ENCODE measurements around the gene PAK6.

Gene PAK6

GRCh38 chr15:40302981-40303380 lies 64.1 kb downstream of the PAK6 start:
- no peak for DNase-seq (ENCODE audit: low read depth, low spot score)
- H3K4me3 ChIP-seq (ENCODE audit: low read depth, low read length): no peak overlapping the region
- ChIA-PET CTCF (interaction anchor here (1.0 to 24.3 kb wide), 8 partner anchors 10 to 119 kb away, joined by 4 to 500 read pairs (median 6); partner anchors contain the start of gene ANKRD63), POLR2A (no interaction called here)
- no peak for TF ChIP-seq CTCF (IDR thresholded peaks at IDR 0.05; ENCODE audit: insufficient read depth, low read length, missing control alignments)

GRCh38 chr15:40303576-40303975 lies 64.7 kb downstream of the PAK6 start:
- ChIA-PET POLR2A (no interaction called here), CTCF (interaction anchor here (0.9 to 24.3 kb wide), 7 partner anchors 9 to 118 kb away, joined by 3 to 500 read pairs (median 7); partner anchors contain the start of gene ANKRD63)
- H3K4me3 ChIP-seq (ENCODE audit: low read depth, low read length): no peak overlapping the region
- DNase-seq (ENCODE audit: low read depth, low spot score): no peak
- no peak for TF ChIP-seq CTCF (IDR thresholded peaks at IDR 0.05; ENCODE audit: insufficient read depth, low read length, missing control alignments)

GRCh38 chr15:40305281-40305680 lies 66.4 kb downstream of the PAK6 start:
- no peak for DNase-seq (ENCODE audit: low read depth, low spot score)
- no peak overlapping the region for H3K4me3 ChIP-seq (ENCODE audit: low read depth, low read length)
- POLR2A ChIA-PET: no interaction called here
- TF ChIP-seq CTCF (IDR thresholded peaks at IDR 0.05; ENCODE audit: insufficient read depth, low read length, missing control alignments): no peak
- CTCF ChIA-PET: interaction anchor here (1.5 to 24.3 kb wide), 6 partner anchors 14 to 258 kb away, joined by 3 to 500 read pairs (median 216); partner anchors contain the start of genes ANKRD63, CCDC9B and INAFM2

DNA sequence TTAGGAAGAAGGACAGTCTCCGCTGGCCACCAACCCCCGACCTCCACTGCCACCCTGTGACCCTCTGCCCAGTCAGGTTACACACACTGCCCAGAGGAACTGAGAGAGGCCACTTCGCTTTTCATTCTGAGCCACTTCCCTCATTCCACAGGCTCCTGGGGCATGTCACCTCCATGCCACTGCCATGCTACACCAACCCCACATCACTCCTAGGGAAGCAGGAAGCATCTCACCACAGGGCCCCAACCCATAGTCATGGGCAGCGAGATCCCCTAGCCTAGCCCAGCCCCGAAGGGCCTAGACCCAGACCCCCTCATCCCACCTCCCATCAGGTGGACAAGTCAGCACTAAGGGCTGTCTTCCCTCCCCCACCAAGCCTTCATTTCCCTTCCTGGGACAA lies 67.5 kb downstream of the PAK6 start:
- CTCF ChIA-PET: interaction anchor here (1.5 to 24.3 kb wide), 8 partner anchors 14 to 259 kb away, joined by 3 to 500 read pairs (median 90); partner anchors contain the start of genes ANKRD63, CCDC9B and INAFM2
- TF ChIP-seq CTCF (IDR thresholded peaks at IDR 0.05; ENCODE audit: insufficient read depth, low read length, missing control alignments): no peak
- POLR2A ChIA-PET: no interaction called here
- no peak for DNase-seq (ENCODE audit: low read depth, low spot score)
- H3K4me3 ChIP-seq (ENCODE audit: low read depth, low read length): no peak overlapping the region

- ChIA-PET POLR2A (no interaction called here), CTCF (interaction anchor here (1.5 to 24.3 kb wide), 7 partner anchors 13 to 260 kb away, joined by 3 to 500 read pairs (median 146); partner anchors contain the start of genes ANKRD63, CCDC9B and INAFM2)
- H3K4me3 ChIP-seq (ENCODE audit: low read depth, low read length): no peak overlapping the region
- no peak for TF ChIP-seq CTCF (IDR thresholded peaks at IDR 0.05; ENCODE audit: insufficient read depth, low read length, missing control alignments)
- DNase-seq (ENCODE audit: low read depth, low spot score): no peak
These were observed 68.0 kb downstream of the PAK6 start for GRCh38 chr15:40306908-40307307.

- ChIA-PET CTCF (interaction anchor here (1.5 to 24.3 kb wide), 7 partner anchors 12 to 98 kb away, joined by 3 to 500 read pairs (median 146); partner anchors contain the start of genes ANKRD63, CCDC9B, INAFM2 and IVD), POLR2A (no interaction called here)
- H3K4me3 ChIP-seq (ENCODE audit: low read depth, low read length): no peak within 1 kb of the TSS
- peak; percentile 52 for TF ChIP-seq CTCF (IDR thresholded peaks at IDR 0.05; ENCODE audit: insufficient read depth, low read length, missing control alignments)
- no peak for DNase-seq (ENCODE audit: low read depth, low spot score)
These were observed 68.8 kb downstream of the PAK6 start, which contains the start of gene PLCB2 for GRCh38 chr15:40307421-40308211. TSS of gene PLCB2 (minus strand) at chr15:40307935. CDS start at chr15:40307672, 263 bp downstream.

All from AG04449 (cell line).